Activated T-cell treated with anti-CD3 and anti-CD28 coated beads, Interleukin-2, amount 50 U/mL, for 24 hours (primary cell): Measurements from ENCODE around the gene SLC25A27.

ENCODE experiments used
- DNase-seq: peaks from one replicate; pipeline ENCODE4 v3.0.0-alpha.2; 2020
- H3K27ac Mint-ChIP-seq: 2 replicates; pipeline ENCODE4 v1.8.0; 2020; ENCODE audit warnings: mild to moderate bottlenecking, mixed read lengths
- H3K27me3 Mint-ChIP-seq: 2 replicates; pipeline ENCODE4 v1.8.0; 2020; ENCODE audit warnings: mixed read lengths
- H3K36me3 Mint-ChIP-seq: 2 replicates; pipeline ENCODE4 v1.8.0; 2020; ENCODE audit warnings: low read depth, mixed read lengths
- H3K4me1 Mint-ChIP-seq: 2 replicates; pipeline ENCODE4 v1.8.0; 2020; ENCODE audit warnings: low read depth, mixed read lengths
- H3K4me3 Mint-ChIP-seq: 2 replicates; pipeline ENCODE4 v1.8.0; 2020; ENCODE audit warnings: mild to moderate bottlenecking, moderate library complexity, mixed read lengths
- H3K9me3 Mint-ChIP-seq: 2 replicates; pipeline ENCODE4 v1.8.0; 2020; ENCODE audit warnings: mixed read lengths

The SLC25A27 gene

DNA sequence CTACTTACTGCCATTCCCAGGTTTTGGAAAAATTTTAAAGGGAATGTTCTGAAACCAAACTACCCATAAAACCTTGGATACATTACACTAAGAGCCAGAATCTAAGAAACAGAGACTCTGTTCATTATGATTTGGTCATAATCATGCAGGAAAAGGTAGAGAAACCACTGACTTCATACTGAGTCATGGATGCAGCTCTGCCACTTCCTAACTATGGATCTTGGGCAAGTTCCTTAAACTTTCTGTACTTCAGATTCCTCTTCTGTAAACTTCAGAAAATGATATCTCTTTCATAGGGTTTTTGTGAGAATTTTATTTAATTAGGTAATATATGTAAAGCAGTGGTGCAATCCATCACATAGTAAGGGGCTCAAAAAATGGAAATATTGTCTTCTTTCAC lies 62.4 kb downstream of the SLC25A27 start:
- H3K4me1 Mint-ChIP-seq, result peaks cover 2% of the 10 kb centered on the region
- no peak overlapping the region for H3K27ac Mint-ChIP-seq
- no peak overlapping the region for H3K4me3 Mint-ChIP-seq
- H3K9me3 Mint-ChIP-seq, result no peaks in the 10 kb centered on the region
- H3K27me3 Mint-ChIP-seq, result peaks cover 34% of the 10 kb centered on the region
- no peaks in the 10 kb centered on the region for H3K36me3 Mint-ChIP-seq
- DNase-seq, result no peak

GRCh38 chr6:46719099-46719498 lies 66.3 kb downstream of the SLC25A27 start:
- Mint-ChIP-seq H3K4me1 (peaks cover 2% of the 10 kb centered on the region), H3K9me3 (no peaks in the 10 kb centered on the region), H3K4me3 (no peak overlapping the region), H3K27me3 (peaks cover 44% of the 10 kb centered on the region), H3K36me3 (no peaks in the 10 kb centered on the region), H3K27ac (no peak overlapping the region)
- no peak for DNase-seq

GRCh38 chr6:46720401-46720800 lies 67.6 kb downstream of the SLC25A27 start:
- H3K27ac Mint-ChIP-seq, result no peak overlapping the region
- peaks cover 2% of the 10 kb centered on the region for H3K4me1 Mint-ChIP-seq
- no peaks in the 10 kb centered on the region for H3K36me3 Mint-ChIP-seq
- DNase-seq, result no peak
- H3K9me3 Mint-ChIP-seq, result no peaks in the 10 kb centered on the region
- no peak overlapping the region for H3K4me3 Mint-ChIP-seq
- H3K27me3 Mint-ChIP-seq, result peaks cover 52% of the 10 kb centered on the region
